ENCODE measurements around the gene TOM1L1.
A peak's percentile ranks its signal among the peaks of the same experiment; 100 is the strongest.

Gene TOM1L1

GRCh38 chr17:54899201-54899600 is 1.5 kb upstream of the TOM1L1 start:
- DNase-seq, result no peak

- DNase-seq, result peak; percentile 44
These were observed 763 bp upstream of the TOM1L1 start for GRCh38 chr17:54899721-54900456.

- peak; percentile 49 for DNase-seq
These were observed 674 bp downstream of the TOM1L1 start for GRCh38 chr17:54901230-54901822.

GRCh38 chr17:54902017-54902416 is 1.4 kb downstream of the TOM1L1 start:
- DNase-seq, result no peak

GRCh38 chr17:54902611-54903010 is 2.0 kb downstream of the TOM1L1 start:
- no peak for DNase-seq

- no peak for DNase-seq
These were observed 2.7 kb downstream of the TOM1L1 start for GRCh38 chr17:54903375-54903774.

- no peak for DNase-seq
These were observed 6.0 kb downstream of the TOM1L1 start for GRCh38 chr17:54906683-54907082.

GRCh38 chr17:54907376-54907775 is 6.7 kb downstream of the TOM1L1 start:
- no peak for DNase-seq

GRCh38 chr17:54909766-54910165 is 9.1 kb downstream of the TOM1L1 start:
- DNase-seq, result no peak

- DNase-seq, result no peak
These were observed 16.1 kb downstream of the TOM1L1 start for GRCh38 chr17:54916721-54917120.

- DNase-seq, result no peak
These were observed 18.8 kb downstream of the TOM1L1 start for GRCh38 chr17:54919425-54919824.

GRCh38 chr17:54920819-54921218 is 20.2 kb downstream of the TOM1L1 start:
- DNase-seq, result no peak

GRCh38 chr17:54924405-54924804 is 23.8 kb downstream of the TOM1L1 start:
- no peak for DNase-seq

- DNase-seq, result no peak
These were observed 26.9 kb downstream of the TOM1L1 start for GRCh38 chr17:54927525-54927924.

GRCh38 chr17:54932711-54933110 is 32.1 kb downstream of the TOM1L1 start:
- no peak for DNase-seq

- no peak for DNase-seq
These were observed 33.3 kb downstream of the TOM1L1 start for GRCh38 chr17:54933921-54934320.

GRCh38 chr17:54935471-54935870 is 34.8 kb downstream of the TOM1L1 start:
- DNase-seq, result no peak

GRCh38 chr17:54937018-54937417 is 36.4 kb downstream of the TOM1L1 start:
- no peak for DNase-seq

GRCh38 chr17:54937426-54937825 is 36.8 kb downstream of the TOM1L1 start:
- no peak for DNase-seq

- no peak for DNase-seq
These were observed 40.6 kb downstream of the TOM1L1 start for GRCh38 chr17:54941285-54941684.

- DNase-seq, result no peak
These were observed 44.1 kb downstream of the TOM1L1 start for GRCh38 chr17:54944796-54945195.

GRCh38 chr17:54945231-54945630 is 44.6 kb downstream of the TOM1L1 start:
- DNase-seq, result no peak

GRCh38 chr17:54945671-54946070 is 45.0 kb downstream of the TOM1L1 start:
- no peak for DNase-seq

GRCh38 chr17:54947396-54947795 is 46.7 kb downstream of the TOM1L1 start:
- DNase-seq, result no peak

- DNase-seq, result no peak
These were observed 47.7 kb downstream of the TOM1L1 start for GRCh38 chr17:54948380-54948779.
